HG03159 (cell line): ENCODE measurements around the gene HTR7.
A peak's percentile ranks its signal among the peaks of the same experiment; 100 is the strongest.

Source experiments
- ATAC-seq: cut with Tn5 transposase; IDR thresholded peaks from one replicate; pipeline ENCODE4 v1.9.1; 2021; ENCODE audit warnings: mild to moderate bottlenecking, moderate library complexity; ENCODE audit not compliant: unreplicated experiment

HTR7 gene

DNA sequence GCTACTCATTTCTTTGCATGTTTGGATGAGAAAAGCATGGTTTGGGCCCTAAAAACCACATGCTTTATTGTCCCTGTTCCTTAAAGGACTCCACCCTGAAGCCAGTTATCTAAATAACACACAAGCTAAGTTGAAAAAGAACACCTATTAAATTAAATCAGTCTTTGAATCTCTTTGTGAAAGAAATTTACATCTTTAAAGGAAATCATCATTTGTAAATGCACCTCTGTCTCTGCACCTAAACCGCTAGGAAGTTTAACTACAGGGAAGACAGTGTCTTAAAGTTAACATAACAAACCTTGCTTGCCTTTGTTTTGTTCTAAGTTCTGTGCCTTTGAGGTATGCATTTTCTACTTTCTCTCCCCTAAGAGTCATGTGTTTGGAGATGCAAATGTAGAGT lies 52.6 kb downstream of the HTR7 start:
- ATAC-seq, result no peak

DNA sequence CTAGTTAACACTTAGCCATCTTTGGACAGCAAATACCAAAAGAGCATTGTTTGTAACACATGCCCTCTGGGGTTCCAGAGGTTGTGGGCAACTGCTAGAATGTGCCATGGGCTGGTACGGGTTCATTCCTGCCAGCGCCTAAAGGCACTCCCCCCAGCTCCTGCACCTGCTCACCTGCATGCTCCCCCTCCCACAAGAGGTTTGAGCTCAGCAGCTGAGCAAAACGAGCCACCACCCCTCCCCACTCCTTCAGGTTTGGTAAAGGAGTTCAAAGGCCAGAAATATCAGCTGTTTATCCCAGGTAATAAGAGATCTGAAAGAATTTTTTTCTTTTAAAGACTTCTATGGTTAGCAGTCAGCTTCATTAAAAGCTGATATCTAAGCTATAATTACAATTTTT lies 53.5 kb downstream of the HTR7 start:
- ATAC-seq, result no peak

DNA sequence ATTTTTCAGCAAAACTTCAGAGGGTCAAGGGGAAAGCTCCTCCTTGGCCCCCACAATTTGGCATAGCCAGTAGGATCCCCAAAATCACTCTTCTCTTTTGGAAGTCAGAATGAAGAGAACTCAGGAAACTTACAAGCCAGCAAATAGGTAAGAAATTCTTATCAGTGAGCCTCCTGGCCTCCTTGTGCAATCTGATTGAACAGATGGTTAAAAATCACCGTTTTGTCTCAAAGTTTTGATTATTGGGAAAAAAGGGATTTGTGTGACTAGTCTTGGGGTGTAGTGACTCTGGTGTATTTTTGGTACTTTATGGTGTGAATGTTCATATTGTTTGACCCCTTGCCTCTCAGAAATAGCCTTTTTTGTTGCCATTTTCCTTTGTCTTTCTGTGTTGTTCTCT lies 56.2 kb downstream of the HTR7 start:
- no peak for ATAC-seq

DNA sequence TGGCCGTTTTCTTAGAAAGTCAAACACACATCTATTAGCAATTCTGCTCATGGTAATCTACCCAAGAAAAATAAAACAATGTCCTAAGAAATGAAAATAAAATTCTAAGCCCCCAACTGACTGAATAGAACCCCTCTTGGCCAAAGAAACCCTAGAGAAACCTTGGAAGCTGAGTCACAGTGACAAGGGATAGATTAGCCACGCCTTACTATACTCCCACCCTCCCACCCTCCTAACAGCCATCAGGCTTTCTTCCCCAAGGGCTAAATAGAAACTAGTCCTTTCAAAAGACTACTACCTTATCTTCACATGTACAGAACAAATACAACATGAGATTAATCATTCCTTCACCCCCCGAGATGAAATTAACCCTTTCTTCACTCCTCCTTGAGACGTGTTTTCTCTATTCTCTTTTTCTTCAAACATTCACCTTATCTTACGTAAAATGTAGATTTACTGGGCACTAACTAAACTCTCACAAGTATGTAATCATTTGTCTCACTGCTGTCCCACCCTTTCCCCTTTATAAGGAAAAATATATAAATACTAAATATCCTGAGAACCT lies 57.5 kb downstream of the HTR7 start:
- ATAC-seq, result no peak

DNA sequence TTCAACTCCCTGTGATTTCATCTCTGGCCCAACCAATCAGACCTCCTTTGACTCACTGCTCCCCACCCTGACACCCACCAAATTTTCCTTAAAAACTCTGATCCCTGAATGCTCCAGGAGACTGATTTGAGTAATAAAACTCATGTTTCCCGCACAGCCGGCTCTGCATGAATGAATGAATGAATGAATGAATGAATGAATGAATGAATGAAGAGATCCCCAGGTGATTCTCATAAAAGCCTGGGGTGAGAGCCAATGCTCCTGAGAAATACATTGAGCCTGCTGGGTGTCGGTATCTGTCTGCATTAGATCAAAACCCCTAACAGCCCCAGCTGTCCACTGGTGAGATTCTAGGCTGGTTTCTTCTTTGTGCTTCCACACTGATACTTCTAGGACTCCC lies 58.7 kb downstream of the HTR7 start:
- no peak for ATAC-seq

DNA sequence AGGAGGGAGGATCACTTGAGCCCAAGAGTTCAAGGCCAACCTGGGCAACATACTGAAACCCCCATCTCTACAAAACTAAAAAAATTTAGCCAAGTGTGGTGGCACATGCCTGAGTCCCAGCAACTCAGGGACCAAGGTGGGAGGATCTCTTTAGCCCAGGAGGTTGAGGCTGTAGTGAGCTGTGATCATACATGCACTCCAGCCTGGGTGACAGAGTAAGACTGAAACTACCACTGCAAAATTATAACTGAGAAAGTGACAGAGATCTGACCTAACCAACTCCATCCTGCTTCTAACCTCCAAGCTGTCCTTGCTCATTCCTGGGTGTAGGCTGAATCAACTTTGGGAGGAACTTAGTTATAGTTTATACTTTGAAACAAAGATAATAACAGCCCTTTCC lies 59.4 kb downstream of the HTR7 start:
- no peak for ATAC-seq

DNA sequence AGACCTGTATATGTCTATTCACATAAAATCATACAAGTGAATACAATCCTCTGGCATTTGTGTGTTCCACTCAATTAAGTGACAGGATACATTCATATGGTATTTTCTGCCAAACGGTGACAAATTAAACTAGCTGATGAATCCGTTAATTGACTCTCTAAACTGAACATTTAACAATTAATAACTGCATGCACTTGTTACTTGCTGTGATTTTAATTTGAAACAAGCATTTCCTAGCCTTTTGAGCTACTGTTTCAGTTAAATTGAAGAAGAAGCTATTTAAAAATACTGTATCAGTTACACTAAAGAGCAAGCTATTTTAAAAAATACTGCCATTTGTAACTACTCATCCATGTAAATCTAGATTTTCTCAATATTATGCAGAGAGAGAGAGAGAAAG lies 67.4 kb downstream of the HTR7 start:
- no peak for ATAC-seq

DNA sequence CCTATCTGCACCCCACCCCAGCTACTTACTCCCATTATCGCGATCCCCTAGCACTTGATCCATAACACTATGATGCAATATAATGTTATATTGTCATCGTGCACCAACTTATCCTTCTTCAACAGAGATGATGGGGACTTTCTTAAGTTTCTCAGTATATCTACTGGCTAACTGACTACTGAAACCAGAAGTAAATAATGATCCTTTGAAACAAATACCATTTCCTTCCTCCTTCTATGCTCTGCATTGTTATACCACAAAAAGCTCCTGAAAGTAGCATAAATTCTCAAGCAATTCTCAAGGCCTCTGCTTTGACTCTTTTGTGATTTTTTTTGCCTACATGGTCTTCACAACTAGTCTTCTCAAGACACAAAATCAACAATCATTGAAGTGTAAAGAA lies 68.9 kb downstream of the HTR7 start:
- ATAC-seq, result peak; percentile 85

DNA sequence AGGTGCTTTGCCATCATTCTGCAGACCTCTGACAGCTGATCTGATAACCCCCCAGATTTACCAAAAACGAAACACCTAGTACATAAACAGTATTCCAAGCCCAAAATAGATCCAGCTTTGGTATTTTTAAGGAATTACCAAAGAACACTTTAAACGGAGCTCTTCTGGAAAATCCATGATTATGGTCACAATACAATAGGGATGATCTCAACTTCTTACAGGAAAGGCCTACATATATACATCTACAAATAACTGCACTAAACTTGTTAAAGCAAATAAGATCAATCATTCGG lies 69.7 kb downstream of the HTR7 start:
- no peak for ATAC-seq

DNA sequence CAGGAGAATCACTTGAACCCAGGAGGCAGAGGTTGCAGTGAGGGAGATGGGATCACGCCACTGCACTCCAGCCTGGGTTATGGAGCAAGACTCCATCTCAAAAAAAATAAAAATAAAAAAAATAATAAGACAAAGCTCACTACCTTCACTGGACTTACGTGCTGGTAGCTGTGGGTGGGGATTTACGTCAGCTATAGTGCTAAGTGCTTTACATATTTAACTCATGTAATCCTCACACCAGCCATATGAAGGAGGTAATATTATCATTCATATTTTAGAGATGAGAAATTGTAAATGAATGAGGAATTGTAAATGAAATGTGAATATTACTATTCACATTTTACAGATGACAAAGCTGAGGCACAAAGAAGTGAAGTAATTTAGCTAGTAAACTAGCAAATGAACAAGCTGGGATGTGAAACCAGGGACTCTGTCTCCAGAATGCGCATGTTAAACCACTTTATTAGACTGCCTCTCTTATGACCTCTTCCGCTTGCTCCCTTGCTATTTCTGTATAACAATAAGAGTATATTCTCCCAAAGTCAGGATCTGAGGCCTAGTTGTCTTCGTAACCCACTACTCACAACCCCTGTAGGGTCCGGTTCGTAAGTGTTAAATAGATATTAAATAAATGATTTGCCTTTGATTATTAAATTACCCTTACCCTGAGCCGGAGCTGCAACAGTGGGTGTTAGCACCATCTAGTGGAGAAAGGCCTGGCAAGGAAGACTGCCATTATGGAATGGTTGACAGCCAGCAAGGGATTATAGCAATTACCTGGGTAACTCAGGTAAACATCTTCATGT lies 70.2 kb downstream of the HTR7 start:
- ATAC-seq, result no peak

DNA sequence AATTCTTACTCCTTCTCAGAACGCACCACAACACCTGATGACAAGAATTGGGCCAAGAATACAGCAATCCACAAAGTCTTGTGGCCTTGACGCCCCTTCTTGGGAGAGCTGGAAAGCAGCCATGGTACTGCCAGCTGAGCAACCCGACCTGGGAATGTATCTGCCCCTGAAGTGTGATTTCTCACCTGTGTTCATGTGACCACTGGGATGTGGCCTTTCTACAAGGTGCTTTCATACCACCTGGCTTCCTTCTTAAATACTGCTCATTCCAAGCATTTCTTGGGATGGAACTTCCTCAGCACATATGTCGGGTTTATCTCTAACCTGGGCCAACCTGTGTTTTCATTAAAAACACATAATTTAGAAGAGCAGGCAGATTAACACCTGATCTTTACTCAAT lies 72.1 kb downstream of the HTR7 start:
- ATAC-seq, result no peak

DNA sequence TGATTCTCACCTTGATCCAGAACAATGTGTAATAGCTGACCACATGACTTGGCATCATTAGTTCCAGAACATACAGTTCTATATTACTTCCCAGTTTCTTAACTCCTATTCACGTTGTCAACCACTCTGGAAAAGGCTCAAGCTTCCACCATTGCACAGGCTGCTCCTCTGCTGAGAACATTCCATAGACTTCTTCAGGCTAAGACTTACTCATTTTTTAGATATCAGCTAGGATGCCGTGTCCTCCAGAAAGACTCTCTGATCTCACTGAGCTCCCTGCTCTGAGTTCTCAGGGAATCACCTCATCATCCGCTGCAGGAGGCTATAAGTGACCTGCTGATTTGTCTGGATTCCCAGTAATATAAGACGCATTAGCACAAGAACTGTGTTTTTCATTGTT lies 73.1 kb downstream of the HTR7 start:
- no peak for ATAC-seq

DNA sequence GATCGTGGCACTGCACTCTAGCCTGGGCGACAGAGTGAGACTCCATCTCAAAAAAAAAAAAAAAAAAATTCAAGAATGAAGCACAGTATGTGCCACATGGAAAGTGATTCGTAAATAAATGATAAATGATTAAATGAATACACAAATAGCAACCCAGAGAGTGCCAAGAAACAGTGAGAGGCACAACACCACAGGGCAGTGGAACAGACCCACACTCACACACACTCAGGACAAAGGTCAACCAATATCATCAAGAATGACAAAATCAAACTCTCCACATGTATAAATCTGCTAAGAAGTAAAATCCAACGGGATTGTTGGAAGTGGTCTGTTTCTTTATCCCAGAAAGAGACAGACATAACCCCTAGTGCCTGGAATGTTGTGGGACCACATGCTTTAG lies 77.4 kb downstream of the HTR7 start:
- ATAC-seq, result no peak

DNA sequence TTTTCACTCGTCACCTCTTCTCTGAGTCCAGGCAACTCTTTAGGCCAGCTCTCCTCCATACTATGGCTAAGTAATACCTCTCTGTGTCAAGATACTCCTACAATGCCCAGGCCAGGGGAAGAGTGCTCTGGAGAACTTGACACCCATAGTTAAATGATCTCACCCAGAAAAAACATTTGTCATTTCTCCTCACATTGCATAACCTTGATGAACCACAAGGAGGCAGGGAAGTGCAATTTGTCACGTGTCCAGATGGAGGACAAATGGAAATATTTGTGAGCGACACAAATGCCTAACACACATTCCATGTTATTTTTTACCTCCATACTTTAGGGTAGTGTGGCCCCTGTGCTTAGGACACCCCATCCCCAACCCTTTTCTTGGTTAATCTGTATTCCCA lies 78.3 kb downstream of the HTR7 start:
- no peak for ATAC-seq

DNA sequence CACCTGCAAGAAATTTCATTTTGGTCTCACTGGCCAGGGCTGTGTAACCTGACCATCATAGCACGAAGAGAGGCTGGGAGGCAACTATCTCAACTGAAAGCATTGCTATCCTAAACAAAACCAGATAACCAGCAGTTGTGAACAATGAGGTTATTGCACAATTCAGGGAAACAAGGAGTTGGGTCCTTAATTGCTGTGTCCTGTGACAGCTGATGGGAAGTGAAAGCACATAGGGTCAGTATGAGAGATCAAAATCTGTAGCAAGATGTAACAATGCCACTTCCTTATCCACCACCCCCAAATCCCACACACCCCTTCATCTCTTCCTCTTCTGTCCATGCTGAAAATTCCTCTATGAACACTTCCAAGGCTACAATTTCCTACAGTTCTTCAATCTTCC lies 80.2 kb downstream of the HTR7 start:
- no peak for ATAC-seq

DNA sequence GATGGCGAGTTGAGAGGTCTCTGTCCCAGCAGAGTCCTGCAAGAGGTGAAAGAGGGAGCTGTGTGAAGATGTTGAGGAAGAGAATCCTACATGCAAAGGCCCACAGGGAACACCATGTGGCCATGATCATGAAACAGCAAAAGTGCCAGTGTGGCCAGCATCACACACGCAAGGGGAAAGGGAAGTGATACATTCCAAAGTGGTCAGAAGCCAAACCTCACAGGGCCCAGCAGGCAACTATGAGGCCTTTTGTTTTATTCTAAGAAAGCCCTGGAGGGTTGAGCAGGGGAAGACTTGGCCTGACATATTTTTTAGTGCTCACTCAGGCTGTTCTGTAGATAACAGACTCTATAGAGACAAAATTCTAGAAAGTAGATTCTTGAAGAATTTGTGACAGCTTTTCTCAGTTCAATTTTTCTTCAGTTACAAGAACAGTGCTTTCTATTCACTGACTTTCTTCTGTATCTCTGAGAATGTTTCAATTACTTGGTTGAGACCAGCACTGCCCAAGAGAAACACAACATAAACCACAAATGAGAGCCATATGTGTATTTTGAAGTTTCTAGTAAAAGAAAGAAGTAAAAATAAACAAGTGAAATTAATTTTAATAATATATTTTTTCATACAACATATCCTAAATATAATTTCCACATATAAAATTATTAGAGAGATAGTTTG lies 82.3 kb downstream of the HTR7 start:
- no peak for ATAC-seq

DNA sequence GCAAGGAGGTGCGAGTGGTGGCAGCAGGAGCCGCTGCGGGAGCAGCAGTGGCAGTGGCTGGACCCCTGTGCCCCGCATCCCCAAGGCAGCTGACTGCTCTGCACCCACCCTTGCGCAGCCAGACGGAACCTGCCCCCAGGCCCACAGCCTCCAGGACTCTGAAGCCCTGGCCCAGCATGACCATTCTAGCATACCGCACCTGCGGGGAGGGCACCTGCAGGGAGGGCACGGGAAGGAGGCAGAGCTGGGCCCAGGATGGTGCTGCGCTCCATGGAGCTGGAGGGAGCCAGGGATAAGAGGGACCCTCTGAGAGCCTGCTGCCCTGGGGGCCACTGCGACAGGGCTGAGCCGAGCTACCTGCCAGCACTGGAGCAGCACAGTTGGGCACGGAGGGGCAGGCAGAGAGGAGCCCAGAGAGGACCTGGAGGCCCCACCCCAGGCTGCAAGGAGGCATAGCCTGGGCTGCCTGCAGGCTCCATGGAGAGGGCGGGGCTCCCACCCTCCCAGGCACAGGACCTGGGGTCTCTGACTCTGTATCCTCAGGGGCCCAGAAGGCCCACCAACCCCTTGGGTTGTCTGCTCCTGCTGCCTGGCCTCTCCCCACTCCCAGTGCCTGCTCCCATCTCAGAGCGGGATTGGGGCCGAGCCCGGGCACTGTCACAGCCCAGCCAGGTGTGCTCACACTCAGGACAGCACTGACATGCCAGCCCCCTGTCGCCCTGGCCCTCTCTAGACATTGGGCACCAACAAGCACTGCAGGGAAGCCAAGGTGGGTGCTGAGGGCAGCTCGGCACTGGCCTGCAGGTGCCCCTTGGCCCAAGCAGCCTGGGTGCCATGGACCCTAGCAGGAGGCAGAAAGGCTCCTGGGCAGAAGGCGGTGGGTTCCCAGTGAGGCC lies 87.6 kb downstream of the HTR7 start:
- no peak for ATAC-seq

DNA sequence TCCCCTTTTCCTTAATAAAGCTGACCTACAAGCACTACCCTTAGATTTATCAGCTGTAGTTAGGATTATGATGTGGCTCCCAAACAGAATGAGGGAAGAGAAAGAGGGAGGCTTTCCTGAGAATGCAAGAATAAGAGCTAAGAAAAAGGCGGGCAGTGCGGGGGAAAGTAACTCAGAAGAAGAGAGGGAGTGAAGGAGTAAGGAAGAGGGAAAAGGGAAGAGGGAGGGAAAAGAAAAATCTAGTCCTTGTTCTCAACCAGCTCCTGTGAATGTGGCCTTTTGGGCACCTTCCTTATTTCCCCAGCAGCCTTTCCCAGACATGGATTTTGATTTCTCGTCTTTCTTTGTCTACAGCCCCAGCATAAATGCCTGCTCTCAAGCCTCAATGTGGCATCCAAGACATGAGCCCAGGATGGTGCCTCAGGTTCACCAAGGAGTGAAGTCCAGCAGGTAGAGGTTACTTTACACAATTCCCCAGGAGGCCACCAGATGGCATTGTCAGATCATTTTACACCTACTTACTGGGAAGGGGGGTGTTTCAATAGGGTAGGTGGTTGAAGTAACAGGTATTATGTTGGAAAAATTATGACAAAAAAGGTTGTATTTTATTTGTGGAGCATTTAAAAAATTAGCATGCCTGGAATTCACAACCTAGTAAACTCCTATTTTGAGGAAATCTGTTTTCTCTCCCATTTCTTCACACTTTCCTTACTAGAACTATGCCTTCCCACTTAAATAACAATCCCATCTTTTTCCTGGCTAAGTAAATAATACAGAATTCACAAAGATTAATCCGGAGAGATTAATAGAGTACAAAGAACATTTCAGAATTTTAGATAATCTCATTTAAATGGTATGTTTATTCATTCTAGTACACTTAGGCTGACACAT lies 106.5 kb downstream of the HTR7 start:
- ATAC-seq, result peak; percentile 84

DNA sequence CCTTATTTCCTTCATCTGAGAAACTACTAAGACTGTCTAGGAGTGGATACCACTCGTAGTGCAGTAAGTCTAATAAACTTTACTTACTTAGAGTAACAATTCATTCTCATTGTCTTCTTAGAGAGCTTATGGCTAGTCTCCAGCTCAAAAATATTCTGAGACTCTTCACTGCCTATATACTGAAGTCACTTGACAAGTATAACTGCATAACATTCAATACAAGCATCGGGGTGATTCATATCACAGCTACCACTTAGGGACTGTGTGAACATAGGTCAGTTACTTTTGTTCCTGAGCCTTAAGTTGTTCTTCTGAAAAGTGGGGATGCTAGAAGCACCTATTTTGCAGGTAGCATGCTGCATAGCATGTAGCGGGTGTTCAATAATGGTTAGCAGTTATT lies 111.0 kb downstream of the HTR7 start:
- ATAC-seq, result no peak

DNA sequence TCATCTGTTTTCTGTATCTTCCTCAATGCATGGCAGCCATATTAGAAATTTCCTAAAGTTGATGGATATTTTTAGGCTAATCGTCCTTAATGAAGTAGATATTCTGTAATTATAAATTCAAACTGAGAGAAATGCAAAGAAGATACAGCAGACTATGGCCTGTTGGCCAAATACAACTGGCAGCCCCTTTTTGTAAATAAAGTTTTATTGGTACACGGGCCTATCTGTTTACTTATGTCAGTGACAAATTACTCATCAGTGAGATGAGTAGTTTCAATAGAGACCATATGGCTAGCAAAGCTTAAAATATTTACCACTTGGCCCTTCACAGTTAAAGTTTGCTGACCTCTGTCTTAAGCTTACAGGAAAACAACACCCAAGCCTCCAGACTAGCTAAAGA lies 112.3 kb downstream of the HTR7 start:
- no peak for ATAC-seq

DNA sequence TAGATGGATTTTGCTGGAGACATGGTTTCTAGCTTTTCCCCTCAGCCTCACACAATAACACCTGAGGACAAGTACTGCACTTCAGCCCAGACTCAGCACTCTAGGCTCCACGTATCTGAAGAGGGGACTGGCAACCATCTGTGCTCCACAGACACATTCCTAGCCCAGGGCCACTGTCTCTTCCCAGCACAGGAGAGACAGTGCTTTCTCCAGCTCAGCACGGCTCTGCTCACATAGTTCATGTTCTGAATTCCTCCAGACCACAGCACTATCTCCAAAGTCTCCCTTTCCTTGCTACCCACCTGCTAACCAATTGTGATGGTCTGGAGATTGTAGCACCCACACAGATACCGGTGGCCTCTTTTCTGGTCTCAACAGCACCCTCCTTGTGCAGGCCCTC lies 114.5 kb downstream of the HTR7 start:
- no peak for ATAC-seq
